K562 (cell line): Measurements from ENCODE around the gene C2orf69. TPM values are rescaled to one million over a fixed set of nuclear protein-coding genes. Genes with fewer than 3 reads are reported as not detected.

Source experiments
- ATAC-seq: fragments of 200-7000 bp; cut with Tn5 transposase; 3 replicates; pipeline ENCODE4 v1.9.1; 2020; ENCODE audit warnings: moderate library complexity
- BruUV-seq: library from RNA; stranded (reverse); fragments of 400-500 nt; replicated peaks from 2 replicates; lab custom pipeline; 2021; lab: Mats Ljungman, UMichigan
- CTCF ChIA-PET: fragments of 300-600 bp; formaldehyde crosslinking; extraction: SDS; loops from one replicate; lab custom pipeline; 2021; ENCODE audit warnings: low intra/inter-chr PET ratio; lab: Yijun Ruan, JAX
- POLR2A ChIA-PET: fragments of 300-600, 350-650 bp; sonication (Branson Sonifier 250); formaldehyde crosslinking; extraction: SDS; loops from one replicate; lab custom pipeline; 2021; ENCODE audit warnings: antibody characterized with exemption, inconsistent platforms; lab: Yijun Ruan, JAX
- DNase-seq, 4 experiments: peaks; one replicate each; pipeline versions ENCODE4 v3.0.0 to v3.0.0-alpha.2; 2011 to 2018; ENCODE audit warnings: low spot score in 3 of 4, mixed read lengths in 3 of 4; ENCODE audit errors: extremely low read depth in 1 of 4
- FAIRE-seq: peaks from 2 replicates; lab custom pipeline; 2011; peaks lifted over from hg19 to GRCh38; lab: Jason Lieb, UNC
- H2AFZ ChIP-seq: 2 replicates; pipeline ENCODE4 v1.6.0; 2011; ENCODE audit warnings: low read depth, low read length, control low read depth, inconsistent platforms
- H3K27ac ChIP-seq: fragments of 200-600 bp; 3 replicates; pipeline ENCODE4 v1.8.0; 2011; ENCODE audit warnings: low read depth, mild to moderate bottlenecking, control low read depth, inconsistent platforms, low read length, moderate library complexity, mixed read lengths; ENCODE audit errors: extremely low read depth
- H3K27me3 ChIP-seq, 2 experiments: fragments of 300-600 bp in 1 of 2; 2 replicates in 1 of 2; 3 replicates in 1 of 2; pipeline versions ENCODE4 v1.6.0 to v1.8.0; 2011; ENCODE audit warnings: inconsistent platforms in 2 of 2, low read length in 2 of 2, mild to moderate bottlenecking in 1 of 2, mixed read lengths in 1 of 2, moderate library complexity in 1 of 2; ENCODE audit not compliant: control insufficient read depth in 2 of 2, insufficient read depth in 2 of 2
- H3K36me3 ChIP-seq: fragments of 300-600 bp; 3 replicates; pipeline ENCODE4 v1.8.0; 2011; ENCODE audit warnings: mild to moderate bottlenecking, low read length, inconsistent platforms; ENCODE audit not compliant: control insufficient read depth, insufficient read depth
- H3K4me1 ChIP-seq, 2 experiments: fragments of 200-600 bp in 1 of 2; replicated peaks in 1 of 2; 2 replicates in 1 of 2; 3 replicates in 1 of 2; pipeline versions ENCODE4 v1.5.1 to v1.8.0; 2011; ENCODE audit warnings: inconsistent platforms in 2 of 2, low read length in 2 of 2, mild to moderate bottlenecking in 1 of 2, mixed read lengths in 1 of 2, moderate library complexity in 1 of 2; ENCODE audit not compliant: control insufficient read depth in 2 of 2, insufficient read depth in 2 of 2
- H3K4me2 ChIP-seq: 2 replicates; pipeline ENCODE4 v1.6.1; 2011; ENCODE audit warnings: low read length, control low read depth, inconsistent platforms, mixed read lengths; ENCODE audit not compliant: insufficient read depth
- H3K4me3 ChIP-seq: fragments of 200-600 bp; sonication (generic), shearing (Covaris generic); 2 replicates; pipeline ENCODE4 v1.5.1; 2016; ENCODE audit warnings: control low read depth, inconsistent platforms
- H3K79me2 ChIP-seq: fragments of 200-600 bp; 3 replicates; pipeline ENCODE4 v1.8.0; 2011; ENCODE audit warnings: low read length, inconsistent platforms; ENCODE audit not compliant: control insufficient read depth, insufficient read depth
- H3K9ac ChIP-seq, 2 experiments: 2 replicates each; pipeline versions ENCODE4 v1.6.0 to v1.6.1; 2011; ENCODE audit warnings: low read depth in 2 of 2, low read length in 2 of 2, control low read depth in 1 of 2, inconsistent platforms in 1 of 2, mild to moderate bottlenecking in 1 of 2, mixed read lengths in 1 of 2; ENCODE audit not compliant: insufficient read depth in 1 of 2
- H3K9me1 ChIP-seq: one replicate; pipeline ENCODE4 v1.6.0; 2011; ENCODE audit warnings: inconsistent platforms, mild to moderate bottlenecking, low read length, moderate library complexity; ENCODE audit not compliant: control insufficient read depth, insufficient read depth
- H3K9me3 ChIP-seq: replicated peaks from 2 replicates; pipeline ENCODE4 v1.5.1; 2011; ENCODE audit warnings: low read depth, low read length, inconsistent platforms; ENCODE audit not compliant: control insufficient read depth, insufficient read depth
- H4K20me1 ChIP-seq: replicated peaks from 2 replicates; pipeline ENCODE4 v1.6.1; 2011; ENCODE audit warnings: low read length, inconsistent platforms, mixed read lengths; ENCODE audit not compliant: control insufficient read depth, insufficient read depth
- CBFA2T2 ChIP-seq: fragments of 450-650 bp; conservative IDR thresholded peaks from 2 replicates; pipeline ENCODE4 v1.6.1; 2017; ENCODE audit warnings: mild to moderate bottlenecking
- CBX3 ChIP-seq, 2 experiments: IDR thresholded peaks; 1 replicate in 1 of 2; 2 replicates in 1 of 2; pipeline ENCODE4 v1.6.1; 2012; ENCODE audit warnings: inconsistent platforms in 2 of 2, low read length in 2 of 2, borderline replicate concordance in 1 of 2, control low read depth in 1 of 2
- CBX5 ChIP-seq: IDR thresholded peaks from 2 replicates; pipeline ENCODE4 v1.6.1; 2014; ENCODE audit warnings: low read depth, borderline replicate concordance
- SIRT6 ChIP-seq: IDR thresholded peaks from one replicate; pipeline ENCODE4 v1.6.1; 2012; ENCODE audit warnings: low read depth, mild to moderate bottlenecking, control low read depth, inconsistent platforms, low read length, moderate library complexity
- TAF1 ChIP-seq: IDR thresholded peaks from 2 replicates; pipeline ENCODE4 v1.6.1; 2011; ENCODE audit warnings: mild to moderate bottlenecking, low read length, moderate library complexity; ENCODE audit not compliant: insufficient read depth, control insufficient read depth, severe bottlenecking; ENCODE audit errors: extremely low read depth
- TARDBP ChIP-seq: fragments of 450-650 bp; IDR thresholded peaks from 2 replicates; pipeline ENCODE4 v1.6.1; 2016
- ZNF124 ChIP-seq: sonication (generic); formaldehyde crosslinking; IDR thresholded peaks from 2 replicates; pipeline ENCODE4 v1.8.1; 2022; ENCODE audit warnings: missing genetic modification reagents
- ZNF77 ChIP-seq: fragments of 250-450 bp; sonication (Bioruptor Pico); IDR thresholded peaks from 2 replicates; pipeline ENCODE4 v1.5.0; 2020
- ZNF778 ChIP-seq: fragments of 450-650 bp; formaldehyde crosslinking; IDR thresholded peaks from 2 replicates; pipeline ENCODE4 v1.4.0; 2020; ENCODE audit warnings: mild to moderate bottlenecking, moderate library complexity
- WGBS: fragments of 100-300 bp; shearing (Covaris generic); methylation state at CpG from one replicate; pipeline ENCODE4 v1.1.6; 2016; ENCODE audit warnings: low coverage, mixed read lengths; ENCODE audit not compliant: insufficient coverage; ENCODE audit errors: missing lambda C conversion rate; 5-methylcytosine and 5-hydroxymethylcytosine counted together
- in situ Hi-C: fragments of 300-500 bp; cut with MboI; formaldehyde crosslinking; loops from 4 replicates; pipeline ENCODE4 v1.15.0; 2018; ENCODE audit warnings: inconsistent platforms, mixed read lengths
- intact Hi-C: fragments of 100-400 bp; cut with micrococcal nuclease; formaldehyde crosslinking; loops from 2 replicates; pipeline ENCODE4 v1.14.2; 2022
- polyA plus RNA-seq, 8 experiments: library from polyadenylated mRNA; depleted of rRNA in 4 of 8; stranded (reverse) in 5 of 8; unstranded in 3 of 8; fragments of >200 nt; fragmentation: Nextera tagmentation in 2 of 8; fragmentation: Illumina TruSeq in 1 of 8; extraction: Ambion mirVana in 2 of 8; extraction: Trizol in 1 of 8; gene quantifications; 2 replicates each; pipeline versions ENCODE4 v1.2.1 to v1.2.3, GENCODE V29; 2011 to 2014; ENCODE audit warnings: inconsistent platforms in 1 of 8, missing spikeins in 1 of 8
- total RNA-seq, 7 experiments: library from RNA; depleted of rRNA in 6 of 7; stranded (reverse); fragments of >200 nt in 6 of 7; fragmentation: Illumina TruSeq in 2 of 7; extraction: Trizol in 2 of 7; gene quantifications; 2 replicates each; pipeline versions ENCODE4 v1.2.1 to v1.2.3, GENCODE V29; 2011 to 2021; ENCODE audit warnings: low replicate concordance in 1 of 7

The C2orf69 gene
- total and polyA plus RNA-seq, 9 of the 15 experiments (the other 6 are each of a cell fraction or from before 2014, with no cell fraction given), result 3.4 to 9.8 (median 5.7) TPM

DNA sequence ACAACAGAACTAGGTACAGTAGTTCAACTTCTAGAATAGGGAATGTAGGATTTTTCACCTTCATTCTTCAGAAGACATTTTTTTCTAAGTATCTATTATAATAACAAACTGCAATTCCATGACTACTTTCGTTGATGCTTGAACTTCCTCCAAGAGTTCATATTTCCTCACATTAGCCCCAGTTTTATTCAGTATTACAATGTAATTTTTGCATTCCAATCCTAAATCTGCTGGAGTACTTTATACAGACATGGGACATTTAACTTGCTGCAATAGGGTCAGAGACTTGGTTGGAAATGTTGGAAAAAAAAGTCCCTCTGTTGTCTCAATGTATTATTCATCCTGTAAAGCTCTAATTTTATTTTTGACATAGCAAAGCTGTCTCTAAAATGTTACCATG lies 40.5 kb upstream of the C2orf69 start:
- no TSS peak for BruUV-seq
- FAIRE-seq (no peak), DNase-seq (no peak), ATAC-seq (no peak)
- Histone ChIP-seq H3K79me2 (no peaks in the 10 kb centered on the region), H3K4me1 (no peaks in the 10 kb centered on the region), H2AFZ (no peak overlapping the region), H3K9ac (no peak overlapping the region), H3K36me3 (no peaks in the 10 kb centered on the region), H4K20me1 (no peaks in the 10 kb centered on the region), H3K4me3 (no peak overlapping the region), H3K27ac (no peak overlapping the region), H3K9me1 (no peaks in the 10 kb centered on the region), H3K4me2 (no peak overlapping the region), H3K27me3 (no peaks in the 10 kb centered on the region), H3K9me3 (no peaks in the 10 kb centered on the region; the same call in 1 of the 2 replicates)
- WGBS, result 0% methylated on average over 1 of the region's 1 CpG
- intact Hi-C loops, result no loop called here
- in situ Hi-C loops, result no loop called here
- CTCF ChIA-PET, result no interaction called here
- POLR2A ChIA-PET, result no interaction called here
- no peak for TF ChIP-seq ZNF77 (CRISPR knock-in tag)
- TF ChIP-seq CBFA2T2, result no peak
- no peak for TF ChIP-seq ZNF124

DNA sequence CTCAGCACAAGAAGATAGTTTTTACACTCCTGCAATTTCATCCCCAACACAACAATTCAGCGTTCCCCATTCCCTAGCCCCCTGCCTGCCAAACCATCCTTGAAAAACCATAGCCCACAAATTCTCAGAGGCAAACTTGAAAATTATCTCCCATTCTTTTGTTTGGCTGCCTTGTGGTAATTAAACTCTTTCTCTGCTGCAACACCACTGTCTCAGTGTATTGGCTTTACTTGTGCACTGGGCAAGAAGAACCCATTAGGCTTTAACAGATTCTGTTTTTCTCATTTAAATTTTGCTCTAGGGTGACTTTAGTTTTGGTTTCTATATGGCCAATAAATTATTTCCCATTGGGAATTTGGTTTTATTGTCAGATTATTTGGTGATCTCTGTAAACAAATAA lies 36.9 kb upstream of the C2orf69 start:
- Histone ChIP-seq H3K9me1 (no peaks in the 10 kb centered on the region), H2AFZ (no peak overlapping the region), H3K4me2 (no peak overlapping the region), H3K27me3 (no peaks in the 10 kb centered on the region), H3K79me2 (no peaks in the 10 kb centered on the region), H4K20me1 (no peaks in the 10 kb centered on the region), H3K4me1 (no peaks in the 10 kb centered on the region), H3K27ac (no peak overlapping the region), H3K9me3 (no peaks in the 10 kb centered on the region; the same call in 1 of the 2 replicates), H3K9ac (no peak overlapping the region), H3K4me3 (no peak overlapping the region), H3K36me3 (no peaks in the 10 kb centered on the region)
- ATAC-seq (no peak), DNase-seq (no peak), FAIRE-seq (no peak)
- ChIA-PET POLR2A (interaction anchor here (0.6 kb wide), 2 partner anchors 89 to 652 kb away, joined by 3 read pairs; partner anchors contain the start of gene SGO2), CTCF (no interaction called here)
- intact Hi-C loops (no loop called here), in situ Hi-C loops (no loop called here)
- WGBS, result 0% methylated on average over 1 of the region's 1 CpG
- TF ChIP-seq TAF1, result no peak
- no peak for TF ChIP-seq ZNF778
- peak; percentile 65; the same call in 1 of the 2 replicates for TF ChIP-seq CBX5
- no peak for TF ChIP-seq SIRT6
- no peak for TF ChIP-seq TARDBP
- TF ChIP-seq CBX3 (IDR thresholded peaks at IDR 0.05; ENCODE audit: borderline replicate concordance in 1 of 2, low read length in 2 of 2), result peak in 1 of 2 experiments; percentile 57; a peak in 2 of 3 replicates
- no TSS peak for BruUV-seq
